EL (cell line): ENCODE measurements around the gene RBM28.
A peak's percentile ranks its signal among the peaks of the same experiment; 100 is the strongest.

ENCODE experiments used
- DNase-seq: peaks from one replicate; pipeline ENCODE4 v3.0.0-alpha.2; 2016

Gene RBM28

GRCh38 chr7:128279124-128279713 lies 64.5 kb downstream of the RBM28 start:
- no peak for DNase-seq

GRCh38 chr7:128278366-128278765 lies 65.3 kb downstream of the RBM28 start:
- DNase-seq = no peak

- no peak for DNase-seq
Observed at GRCh38 chr7:128275681-128276080, 68.0 kb downstream of the RBM28 start.

- no peak for DNase-seq
Observed at GRCh38 chr7:128274884-128275603, 68.7 kb downstream of the RBM28 start.

GRCh38 chr7:128274246-128274883 lies 69.3 kb downstream of the RBM28 start:
- DNase-seq = no peak

- no peak for DNase-seq
Observed at GRCh38 chr7:128271942-128272481, 71.7 kb downstream of the RBM28 start.

GRCh38 chr7:128271471-128271941 lies 72.2 kb downstream of the RBM28 start:
- no peak for DNase-seq

- no peak for DNase-seq
Observed at GRCh38 chr7:128270826-128271272, 72.9 kb downstream of the RBM28 start.

GRCh38 chr7:128268233-128268632 lies 75.5 kb downstream of the RBM28 start:
- no peak for DNase-seq

- peak; percentile 44 for DNase-seq
Observed at GRCh38 chr7:128267595-128267924, 76.1 kb downstream of the RBM28 start.

- DNase-seq = peak; percentile 85
Observed at GRCh38 chr7:128266883-128267594, 76.7 kb downstream of the RBM28 start.

GRCh38 chr7:128266529-128266882 lies 77.2 kb downstream of the RBM28 start:
- DNase-seq = no peak

GRCh38 chr7:128265906-128266300 lies 77.8 kb downstream of the RBM28 start:
- no peak for DNase-seq

- no peak for DNase-seq
Observed at GRCh38 chr7:128265156-128265905, 78.4 kb downstream of the RBM28 start.

- DNase-seq = no peak
Observed at GRCh38 chr7:128264477-128264876, 79.2 kb downstream of the RBM28 start.

GRCh38 chr7:128263420-128263819 lies 80.3 kb downstream of the RBM28 start:
- no peak for DNase-seq

- DNase-seq = no peak
Observed at GRCh38 chr7:128262273-128263028, 81.3 kb downstream of the RBM28 start.

GRCh38 chr7:128260069-128260795 lies 83.5 kb downstream of the RBM28 start:
- DNase-seq = no peak

GRCh38 chr7:128259131-128260061 lies 84.3 kb downstream of the RBM28 start:
- peak; percentile 51 for DNase-seq

GRCh38 chr7:128257458-128257857 lies 86.2 kb downstream of the RBM28 start:
- no peak for DNase-seq
